B cell (primary cell): ENCODE data around the gene HOXB3. TPM values are rescaled to one million over a fixed set of nuclear protein-coding genes. Genes with fewer than 3 reads are reported as not detected.

Experiments used
- ATAC-seq: fragments of 200-7000 bp; cut with Tn5 transposase; one replicate; pipeline ENCODE4 v1.10.0; 2021; ENCODE audit warnings: low read depth, mild to moderate bottlenecking, moderate number of reproducible peaks, moderate library complexity
- CTCF ChIA-PET: fragments of 350-600 bp; sonication (Branson Sonifier 250); formaldehyde crosslinking; loops from one replicate; lab custom pipeline; 2021; ENCODE audit warnings: antibody characterized with exemption, inconsistent platforms; lab: Charles Lee
- POLR2A ChIA-PET: fragments of 350-600 bp; sonication (Branson Sonifier 250); formaldehyde crosslinking; loops from one replicate; lab custom pipeline; 2021; ENCODE audit warnings: antibody characterized with exemption; lab: Charles Lee
- DNase-seq: peaks from one replicate; pipeline ENCODE4 v3.0.0; 2013
- H2AFZ ChIP-seq: 2 replicates; pipeline ENCODE4 v1.6.1; 2012; ENCODE audit warnings: mild to moderate bottlenecking, low read depth, low read length; ENCODE audit not compliant: insufficient read depth, poor library complexity, severe bottlenecking
- H3K27ac ChIP-seq, 2 donors: 1 replicate in 1 of 2; 2 replicates in 1 of 2; pipeline ENCODE4 v1.5.1; 2012 to 2013; ENCODE audit warnings: low read length in 2 of 2, mild to moderate bottlenecking in 2 of 2, moderate library complexity in 1 of 2
- H3K27me3 ChIP-seq, 4 experiments: fragments of 200-600 bp in 1 of 4; sonication (generic) in 1 of 4; replicated peaks in 1 of 4; 1 replicate in 2 of 4; 2 replicates in 2 of 4; pipeline versions ENCODE4 v1.6.1 to v1.7.0; 2013 to 2016; ENCODE audit warnings: low read length in 3 of 4, mild to moderate bottlenecking in 2 of 4, mixed read lengths in 1 of 4, moderate library complexity in 1 of 4; ENCODE audit not compliant: insufficient read depth in 4 of 4, control insufficient read depth in 3 of 4; ENCODE audit errors: control extremely low read depth in 1 of 4
- H3K36me3 ChIP-seq, 2 experiments: replicated peaks in 1 of 2; 1 replicate in 1 of 2; 2 replicates in 1 of 2; pipeline versions ENCODE4 v1.6.1 to v1.7.1; 2013; ENCODE audit warnings: low read length in 1 of 2; ENCODE audit not compliant: insufficient read depth in 2 of 2, control insufficient read depth in 1 of 2; ENCODE audit errors: control extremely low read depth in 1 of 2, extremely low read depth in 1 of 2
- H3K4me1 ChIP-seq, 2 donors: fragments of 200-600 bp in 1 of 2; sonication (generic) in 1 of 2; 1 replicate in 1 of 2; 2 replicates in 1 of 2; pipeline versions ENCODE4 v1.5.1 to v1.6.1; 2013 to 2017; ENCODE audit warnings: low read length in 2 of 2; ENCODE audit not compliant: control insufficient read depth in 2 of 2, insufficient read depth in 2 of 2
- H3K4me2 ChIP-seq: replicated peaks from 2 replicates; pipeline ENCODE3; 2012; ENCODE audit warnings: mild to moderate bottlenecking, low read depth, low read length; ENCODE audit not compliant: poor library complexity, severe bottlenecking
- H3K4me3 ChIP-seq, 5 experiments: fragments of 200-600 bp in 1 of 5; sonication (generic) in 1 of 5; 1 replicate in 3 of 5; 2 replicates in 2 of 5; pipeline versions ENCODE4 v1.5.1 to v1.7.0; 2011 to 2016; ENCODE audit warnings: low read length in 4 of 5, mild to moderate bottlenecking in 4 of 5, low read depth in 2 of 5, control low read depth in 1 of 5, moderate library complexity in 1 of 5; ENCODE audit not compliant: insufficient read depth in 1 of 5; ENCODE audit errors: control extremely low read depth in 1 of 5, extremely low read depth in 1 of 5
- H3K79me2 ChIP-seq: fragments of 200-600 bp; sonication (generic); one replicate; pipeline ENCODE4 v1.6.0; 2016; ENCODE audit warnings: low read length; ENCODE audit not compliant: control insufficient read depth, insufficient read depth
- H3K9ac ChIP-seq: fragments of 200-600 bp; sonication (generic); 2 replicates; pipeline ENCODE4 v1.6.1; 2017; ENCODE audit warnings: mild to moderate bottlenecking, low read length, moderate library complexity
- H3K9me3 ChIP-seq, 3 donors: one replicate each; pipeline versions ENCODE4 v1.6.1 to v1.7.1; 2013; ENCODE audit warnings: low read length in 2 of 3; ENCODE audit not compliant: control insufficient read depth in 2 of 3, insufficient read depth in 1 of 3; ENCODE audit errors: control extremely low read depth in 1 of 3
- H4K20me1 ChIP-seq: 2 replicates; pipeline ENCODE4 v1.6.0; 2012; ENCODE audit warnings: mild to moderate bottlenecking, low read length; ENCODE audit not compliant: insufficient read depth, control insufficient read depth, poor library complexity, severe bottlenecking
- H3K27ac Mint-ChIP-seq: one replicate; pipeline ENCODE4 v1.8.0; 2021; ENCODE audit warnings: mixed read lengths
- H3K27me3 Mint-ChIP-seq: one replicate; pipeline ENCODE4 v1.8.0; 2021; ENCODE audit warnings: mixed read lengths
- H3K4me1 Mint-ChIP-seq: one replicate; pipeline ENCODE4 v1.8.0; 2021; ENCODE audit warnings: mixed read lengths
- H3K4me3 Mint-ChIP-seq: one replicate; pipeline ENCODE4 v1.8.0; 2021; ENCODE audit warnings: mixed read lengths
- H3K9me3 Mint-ChIP-seq: one replicate; pipeline ENCODE4 v1.8.0; 2022; ENCODE audit warnings: mixed read lengths; ENCODE audit not compliant: insufficient read depth
- EZH2 ChIP-seq: IDR thresholded peaks from 2 replicates; pipeline ENCODE4 v1.6.1; 2012; ENCODE audit warnings: borderline replicate concordance, low read depth, mild to moderate bottlenecking, moderate library complexity, low read length; ENCODE audit not compliant: insufficient read depth, poor library complexity, severe bottlenecking
- WGBS: methylation state at CpG from one replicate; pipeline ENCODE4 v1.1.5; 2013; ENCODE audit warnings: missing lambda C conversion rate; ENCODE audit not compliant: insufficient coverage; 5-methylcytosine and 5-hydroxymethylcytosine counted together
- intact Hi-C: fragments of 100-400 bp; cut with micrococcal nuclease; formaldehyde crosslinking; loops from one replicate; pipeline ENCODE4 v1.10.0; 2022
- polyA plus RNA-seq: library from polyadenylated mRNA; depleted of rRNA; stranded (reverse); fragments of >200 nt; gene quantifications from 2 replicates; pipeline ENCODE4 v1.2.3, GENCODE V29; 2012
- total RNA-seq, 2 donors: library from RNA; stranded (reverse); fragments of 120-200 nt in 1 of 2; gene quantifications; 1 replicate in 1 of 2; 2 replicates in 1 of 2; pipeline versions ENCODE4 v1.2.3 to v1.2.4, GENCODE V29; 2013 to 2022
- TF ChIP-seq, protein P1 (sequence below): fragments of 200-600 bp; IDR thresholded peaks from one replicate; pipeline ENCODE4 v1.8.0; 2022; ENCODE audit warnings: antibody characterized with exemption, mild to moderate bottlenecking

The HOXB3 gene
- total and polyA plus RNA-seq, 2 donors (not counting 1 experiment from before 2014, with no cell fraction given): 3.0 to 4.0 TPM

DNA sequence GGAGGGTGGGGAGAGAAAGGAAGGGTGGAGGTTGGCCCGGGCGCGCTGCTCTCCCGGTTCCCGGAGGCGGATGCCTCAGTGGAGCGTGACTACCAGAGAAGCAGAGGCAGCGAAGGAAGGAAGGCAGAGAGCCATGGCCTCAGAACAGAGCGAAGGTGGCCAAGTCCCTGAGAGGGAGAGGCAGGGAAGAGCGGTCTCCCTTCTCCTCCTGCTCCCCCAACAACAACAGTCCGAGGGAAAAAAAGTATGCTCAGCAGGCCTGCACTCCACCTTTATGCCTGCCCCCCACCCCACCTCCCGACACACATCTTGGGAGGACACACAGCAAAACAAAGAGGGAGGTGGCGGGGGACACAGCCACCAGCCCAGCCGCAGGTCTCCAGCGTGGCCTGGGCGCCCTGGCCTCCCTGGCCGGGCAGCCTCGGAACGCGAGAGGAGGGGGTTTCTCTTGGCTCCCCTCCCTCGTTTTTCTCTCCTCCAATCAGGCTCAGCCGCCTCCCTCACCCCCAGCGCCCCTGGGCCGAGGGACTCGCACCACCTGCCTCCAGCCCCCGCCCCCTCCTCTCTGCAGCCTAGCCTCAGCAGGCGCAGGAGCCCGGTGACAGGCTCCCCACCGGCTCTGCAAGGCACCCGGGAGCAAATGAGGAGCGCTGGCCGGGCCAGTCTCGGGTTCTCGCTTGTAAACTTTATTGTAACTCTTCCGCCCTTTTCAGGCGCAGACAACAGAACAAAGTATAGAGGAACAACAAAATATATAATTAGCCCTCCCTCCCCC, 21.8 kb upstream of the HOXB3 start:
- Histone ChIP-seq H3K4me1 (peaks cover 52 to 71% of the 10 kb centered on the region in 2 donors), H3K27ac (no peak overlapping the region), H3K4me2 (peak overlapping the region; percentile 100), H2AFZ (peak overlapping the region; percentile 69), H3K9me3 (peaks cover 0 to 34% (median 0%) of the 10 kb centered on the region in 3 donors), H3K4me3 (peak overlapping the region in 4 of 5 experiments; percentile 56 to 96 (median 87)), H4K20me1 (no peaks in the 10 kb centered on the region), H3K79me2 (no peaks in the 10 kb centered on the region), H3K36me3 (no peaks in the 10 kb centered on the region), H3K27me3 (peaks cover under 1 to 86% (median 63%) of the 10 kb centered on the region in 4 experiments), H3K9ac (peak overlapping the region; percentile 88)
- H3K27me3 Mint-ChIP-seq: peaks cover 72% of the 10 kb centered on the region
- H3K4me3 Mint-ChIP-seq: peak overlapping the region; percentile 92
- DNase-seq (peak; percentile 47), ATAC-seq (no peak)
- intact Hi-C loops: loop anchor here (2.0 to 5.0 kb wide), 2 partner anchors 15 to 35 kb away; partner anchors contain the start of gene HOXB4
- no peaks in the 10 kb centered on the region for H3K9me3 Mint-ChIP-seq
- WGBS: 4% methylated on average over 34 of the region's 36 CpGs
- H3K4me1 Mint-ChIP-seq: peaks cover 41% of the 10 kb centered on the region
- peak overlapping the region; percentile 68 for H3K27ac Mint-ChIP-seq
- POLR2A ChIA-PET: interaction anchor here (0.7 kb wide), 1 partner anchor 11 kb away, joined by 10 read pairs; no protein-coding TSS in a partner anchor
- no peak for TF ChIP-seq EZH2
- TF ChIP-seq, protein P1, sequence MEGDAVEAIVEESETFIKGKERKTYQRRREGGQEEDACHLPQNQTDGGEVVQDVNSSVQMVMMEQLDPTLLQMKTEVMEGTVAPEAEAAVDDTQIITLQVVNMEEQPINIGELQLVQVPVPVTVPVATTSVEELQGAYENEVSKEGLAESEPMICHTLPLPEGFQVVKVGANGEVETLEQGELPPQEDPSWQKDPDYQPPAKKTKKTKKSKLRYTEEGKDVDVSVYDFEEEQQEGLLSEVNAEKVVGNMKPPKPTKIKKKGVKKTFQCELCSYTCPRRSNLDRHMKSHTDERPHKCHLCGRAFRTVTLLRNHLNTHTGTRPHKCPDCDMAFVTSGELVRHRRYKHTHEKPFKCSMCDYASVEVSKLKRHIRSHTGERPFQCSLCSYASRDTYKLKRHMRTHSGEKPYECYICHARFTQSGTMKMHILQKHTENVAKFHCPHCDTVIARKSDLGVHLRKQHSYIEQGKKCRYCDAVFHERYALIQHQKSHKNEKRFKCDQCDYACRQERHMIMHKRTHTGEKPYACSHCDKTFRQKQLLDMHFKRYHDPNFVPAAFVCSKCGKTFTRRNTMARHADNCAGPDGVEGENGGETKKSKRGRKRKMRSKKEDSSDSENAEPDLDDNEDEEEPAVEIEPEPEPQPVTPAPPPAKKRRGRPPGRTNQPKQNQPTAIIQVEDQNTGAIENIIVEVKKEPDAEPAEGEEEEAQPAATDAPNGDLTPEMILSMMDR: no peak
- CTCF ChIA-PET: interaction anchor here (0.9 kb wide), 1 partner anchor 29 kb away, joined by 3 read pairs; no protein-coding TSS in a partner anchor

- WGBS: under 1% methylated on average over 17 of the region's 22 CpGs
- DNase-seq: no peak
- H2AFZ ChIP-seq: peak overlapping the region; percentile 95
- H3K79me2 ChIP-seq: no peaks in the 10 kb centered on the region
- peak; percentile 26 for ATAC-seq
- peak overlapping the region; percentile 88 for H3K9ac ChIP-seq
- H3K27ac ChIP-seq: no peak overlapping the region
- no peaks in the 10 kb centered on the region for H3K36me3 ChIP-seq
- ChIA-PET CTCF (no interaction called here), POLR2A (no interaction called here)
- intact Hi-C loops: loop anchor here (2.0 to 5.0 kb wide), 2 partner anchors 14 to 34 kb away; partner anchors contain the start of gene HOXB4
- peaks cover 0 to 31% (median 0%) of the 10 kb centered on the region in 3 donors for H3K9me3 ChIP-seq
- peaks cover 2 to 85% (median 62%) of the 10 kb centered on the region in 4 experiments for H3K27me3 ChIP-seq
- Mint-ChIP-seq H3K4me3 (peak overlapping the region; percentile 92), H3K4me1 (peaks cover 39% of the 10 kb centered on the region), H3K27ac (peak overlapping the region; percentile 69), H3K27me3 (peaks cover 72% of the 10 kb centered on the region), H3K9me3 (no peaks in the 10 kb centered on the region)
- TF ChIP-seq, protein P1: no peak
- TF ChIP-seq EZH2: no peak
- H4K20me1 ChIP-seq: no peaks in the 10 kb centered on the region
- peak overlapping the region; percentile 36 to 96 (median 87) for H3K4me3 ChIP-seq
- H3K4me1 ChIP-seq: peaks cover 52 to 65% of the 10 kb centered on the region in 2 donors
- H3K4me2 ChIP-seq: peak overlapping the region; percentile 100
These were observed 21.2 kb upstream of the HOXB3 start for GRCh38 chr17:48611213-48611612.
